Embryonic facial prominence (tissue), 1 donor: ENCODE results near the gene DPYSL5.

ENCODE experiments used
- DNase-seq: peaks from one replicate; pipeline ENCODE4 v3.0.0-alpha.2; 2016; ENCODE audit errors: extremely low spot score

DPYSL5 gene

GRCh38 chr2:26968001-26968400, 120.1 kb downstream of the DPYSL5 start:
- no peak for DNase-seq

GRCh38 chr2:26969077-26969844, 121.3 kb downstream of the DPYSL5 start:
- DNase-seq: no peak

GRCh38 chr2:26970244-26970927, 122.5 kb downstream of the DPYSL5 start, which contains the start of gene MAPRE3:
Gene MAPRE3, plus strand, starts transcription at chr2:26970637. Its CDS starts 51,582 bp downstream, at chr2:27022219.
- peak; percentile 65 for DNase-seq

GRCh38 chr2:26970928-26971627, 123.1 kb downstream of the DPYSL5 start:
- no peak for DNase-seq

- no peak for DNase-seq
Observed at GRCh38 chr2:26971911-26972786, 124.2 kb downstream of the DPYSL5 start.

- DNase-seq: no peak
Observed at GRCh38 chr2:26974352-26974751, 126.4 kb downstream of the DPYSL5 start.

GRCh38 chr2:26975102-26975501, 127.2 kb downstream of the DPYSL5 start:
- DNase-seq: no peak

GRCh38 chr2:26975656-26976055, 127.7 kb downstream of the DPYSL5 start:
- DNase-seq: no peak

- no peak for DNase-seq
Observed at GRCh38 chr2:26976237-26976636, 128.3 kb downstream of the DPYSL5 start.

- no peak for DNase-seq
Observed at GRCh38 chr2:26977012-26977411, 129.1 kb downstream of the DPYSL5 start.

GRCh38 chr2:26978061-26978596, 130.2 kb downstream of the DPYSL5 start:
- no peak for DNase-seq

- DNase-seq: no peak
Observed at GRCh38 chr2:26979741-26980140, 131.8 kb downstream of the DPYSL5 start.

- DNase-seq: no peak
Observed at GRCh38 chr2:26980971-26981370, 133.0 kb downstream of the DPYSL5 start.

- DNase-seq: no peak
Observed at GRCh38 chr2:26982102-26982742, 134.3 kb downstream of the DPYSL5 start.

- no peak for DNase-seq
Observed at GRCh38 chr2:26983746-26984145, 135.8 kb downstream of the DPYSL5 start.

- no peak for DNase-seq
Observed at GRCh38 chr2:26985807-26986206, 137.9 kb downstream of the DPYSL5 start.

- DNase-seq: no peak
Observed at GRCh38 chr2:26986576-26986975, 138.6 kb downstream of the DPYSL5 start.

- no peak for DNase-seq
Observed at GRCh38 chr2:26988058-26988860, 140.3 kb downstream of the DPYSL5 start.

- DNase-seq: no peak
Observed at GRCh38 chr2:26989156-26989555, 141.2 kb downstream of the DPYSL5 start.

- no peak for DNase-seq
Observed at GRCh38 chr2:26991717-26992116, 143.8 kb downstream of the DPYSL5 start.
